ENCODE results near the gene KLRF2.

- TF ChIP-seq POLR2A (IDR thresholded peaks at IDR 0.05; ENCODE audit: low read depth, low read length): no peak
- TF ChIP-seq TAF1 (IDR thresholded peaks at IDR 0.05; ENCODE audit: low read depth, low read length): no peak
- TF ChIP-seq POLR2AphosphoS5 (IDR thresholded peaks at IDR 0.05; ENCODE audit: low read depth, low read length): no peak
- no peak for TF ChIP-seq SPI1 (IDR thresholded peaks at IDR 0.05; ENCODE audit: low read depth, low read length)
- no peak for TF ChIP-seq PAX5 (IDR thresholded peaks at IDR 0.05; ENCODE audit: insufficient read depth, low read length, severe bottlenecking)
- no peak for TF ChIP-seq POU2F2 (IDR thresholded peaks at IDR 0.05; ENCODE audit: low read depth, low read length)
Observed at GRCh38 chr12:9931245-9931644, 50.0 kb downstream of the KLRF2 start.

All from GM12891 (cell line).